HG03039 (cell line): ENCODE data around the gene KBTBD8.

Source experiments
- ATAC-seq: cut with Tn5 transposase; IDR thresholded peaks from one replicate; pipeline ENCODE4 v1.9.1; 2021; ENCODE audit warnings: mild to moderate bottlenecking, moderate library complexity; ENCODE audit not compliant: unreplicated experiment

The KBTBD8 gene

DNA sequence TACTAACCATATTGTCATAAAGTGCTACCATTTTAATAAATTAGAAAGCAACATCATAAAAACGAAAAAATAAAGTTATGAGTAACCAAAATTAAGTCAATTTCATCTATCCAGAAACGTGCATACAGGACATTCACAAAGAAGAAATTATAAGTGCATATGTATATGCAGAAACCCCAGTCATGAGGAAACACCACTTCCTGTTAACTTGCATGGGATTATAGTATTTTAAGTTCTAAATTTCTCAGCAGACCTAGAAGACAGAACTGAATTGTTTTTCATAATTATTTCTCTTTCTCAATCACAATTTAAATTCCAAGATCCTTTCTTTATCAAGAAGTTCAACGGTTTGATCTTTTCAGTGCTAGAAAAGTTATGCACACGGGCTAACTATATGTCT, 1.4 kb upstream of the KBTBD8 start:
- no peak for ATAC-seq

- peak; percentile 93 for ATAC-seq
Observed at GRCh38 chr3:66997560-66998112, 471 bp upstream of the KBTBD8 start.

DNA sequence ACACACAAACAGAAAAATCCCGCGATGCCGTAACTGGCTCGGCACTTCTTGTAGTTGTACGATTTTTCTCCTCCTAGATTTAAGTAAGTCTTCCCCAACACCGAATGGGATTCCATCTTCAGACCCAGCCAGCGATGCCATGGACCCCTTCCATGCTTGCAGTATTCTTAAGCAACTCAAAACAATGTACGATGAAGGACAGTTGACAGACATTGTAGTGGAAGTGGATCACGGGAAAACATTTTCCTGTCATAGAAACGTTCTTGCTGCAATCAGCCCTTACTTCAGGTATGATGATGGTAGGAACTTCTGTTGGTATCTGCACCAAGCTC, 763 bp downstream of the KBTBD8 start:
- no peak for ATAC-seq

- ATAC-seq = peak; percentile 42
Observed at GRCh38 chr3:67000009-67000408, 1.9 kb downstream of the KBTBD8 start.

DNA sequence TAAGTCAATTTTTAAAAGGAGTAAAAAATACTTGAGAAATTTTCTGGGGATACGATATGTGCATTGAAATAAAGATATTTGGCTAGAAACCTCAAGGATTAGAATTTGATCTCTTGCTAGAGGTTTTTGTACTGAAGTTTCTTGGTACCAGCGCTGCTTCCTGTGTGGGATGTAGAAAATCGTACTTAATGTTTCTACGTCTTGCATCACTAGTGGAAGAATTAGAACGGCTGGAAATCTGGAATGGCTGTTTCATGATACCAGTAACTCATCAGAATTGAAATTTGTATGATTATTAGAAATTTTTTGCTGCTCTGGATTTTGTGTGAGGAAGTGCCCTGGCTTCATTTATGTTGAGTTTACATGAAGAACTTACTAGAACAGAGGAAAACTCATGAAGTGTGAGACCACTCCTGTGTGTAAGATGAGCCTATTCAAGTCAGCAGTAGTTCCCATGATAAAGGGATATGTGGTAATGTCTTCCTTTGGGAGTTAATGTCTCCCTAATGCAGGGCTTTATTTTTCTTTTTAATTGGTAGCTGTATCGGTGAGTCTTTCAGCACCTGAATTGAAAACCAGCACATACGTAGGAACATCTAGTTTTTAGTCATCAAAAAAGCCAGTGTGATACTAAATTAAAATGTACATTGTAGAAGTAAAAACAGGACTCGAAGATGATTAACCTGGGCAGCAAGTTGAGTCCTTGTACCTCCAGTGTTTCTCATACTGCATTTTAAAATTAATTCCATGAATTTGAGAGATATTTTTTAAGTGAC, 3.2 kb downstream of the KBTBD8 start:
- no peak for ATAC-seq

DNA sequence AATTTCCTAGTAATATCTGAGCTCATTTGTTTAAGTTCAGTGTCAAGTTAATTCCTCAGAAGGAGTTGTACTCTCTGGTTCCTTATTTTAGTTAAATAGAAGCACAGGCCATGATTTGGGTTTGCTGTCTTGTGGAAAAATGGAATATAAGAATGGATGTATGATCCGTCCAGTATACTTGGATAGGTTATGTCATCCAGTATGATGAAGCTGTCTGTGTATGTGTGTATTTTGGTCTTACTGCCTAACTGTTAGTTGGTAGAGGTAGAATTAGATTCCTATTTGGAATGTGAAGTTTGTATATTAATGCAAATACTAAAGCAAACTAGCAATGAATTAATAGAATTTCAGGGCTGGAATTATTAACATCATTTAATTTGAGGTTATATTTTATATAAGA, 7.9 kb downstream of the KBTBD8 start:
- ATAC-seq = no peak

GRCh38 chr3:67006460-67006859, 8.4 kb downstream of the KBTBD8 start:
- ATAC-seq = no peak

GRCh38 chr3:67008388-67008787, 10.3 kb downstream of the KBTBD8 start:
- ATAC-seq = no peak

GRCh38 chr3:67009716-67010115, 11.6 kb downstream of the KBTBD8 start:
- no peak for ATAC-seq

DNA sequence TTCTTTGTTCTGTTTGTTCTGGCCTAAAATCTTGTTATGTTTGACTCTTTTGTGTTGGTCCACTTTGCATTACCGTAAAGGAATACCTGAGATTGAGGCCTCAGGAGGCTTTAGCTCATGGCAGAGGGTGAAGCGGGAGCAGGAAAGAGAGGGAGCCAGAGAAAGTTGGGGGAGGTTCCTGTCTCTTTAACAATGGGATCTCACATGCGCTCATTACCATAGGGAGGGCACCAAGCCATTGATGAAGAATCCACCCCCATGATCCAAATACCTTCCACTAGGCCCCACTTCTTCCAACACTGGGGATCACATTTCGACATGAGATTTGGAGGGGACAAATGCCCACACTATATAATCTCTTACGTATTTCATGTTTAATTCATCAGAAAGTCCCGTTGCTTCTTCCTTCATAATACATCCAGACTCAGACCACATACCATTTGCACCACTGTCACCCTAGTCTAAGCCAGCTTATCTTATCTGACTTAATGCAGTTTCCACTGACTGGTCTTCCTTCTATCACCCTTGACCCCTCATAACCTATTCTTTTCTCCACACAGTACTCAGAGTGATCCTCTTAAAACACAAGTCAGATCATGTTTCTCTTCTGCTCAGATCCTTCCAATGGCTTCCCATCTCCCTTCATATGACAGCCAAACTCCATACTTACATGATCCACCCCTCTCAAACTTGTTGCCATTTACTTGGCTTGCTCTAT, 13.5 kb downstream of the KBTBD8 start:
- no peak for ATAC-seq

- no peak for ATAC-seq
Observed at GRCh38 chr3:67012564-67012963, 14.5 kb downstream of the KBTBD8 start.

DNA sequence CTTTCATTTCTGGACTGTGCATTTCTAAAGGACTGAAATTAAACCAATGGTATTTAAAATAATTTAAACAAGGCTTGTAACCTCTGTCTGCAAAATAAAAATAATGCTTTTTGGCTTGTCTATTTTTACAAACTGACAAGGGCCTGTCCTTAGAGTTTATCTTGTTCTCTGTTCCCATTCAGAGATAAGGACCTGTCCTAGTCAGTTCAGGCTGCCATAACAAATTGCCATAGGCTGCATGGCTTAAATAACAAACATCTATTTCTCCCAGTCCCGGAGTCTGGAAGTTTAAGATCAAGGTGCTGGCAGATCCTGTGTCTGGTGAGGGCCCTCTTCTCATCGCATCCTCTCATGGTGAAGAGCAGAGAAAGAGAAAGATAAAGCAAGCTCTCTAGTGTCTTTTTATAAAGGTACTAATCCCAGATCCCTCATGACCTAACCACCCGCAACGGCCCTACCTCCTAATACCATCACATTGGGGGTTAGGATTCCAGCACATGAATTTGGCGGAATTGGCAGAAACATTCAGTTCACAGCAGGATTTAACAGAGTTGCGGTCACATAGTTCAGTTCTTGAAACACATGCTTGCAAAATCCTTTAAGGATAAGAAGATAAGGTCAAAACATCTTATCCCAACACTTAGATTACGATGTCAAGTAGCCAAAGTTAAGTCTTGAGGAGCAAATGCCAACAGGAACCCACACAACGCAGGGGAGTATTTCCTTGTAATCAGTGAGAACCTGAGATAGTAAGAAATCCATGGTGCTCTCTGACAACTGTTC, 17.8 kb downstream of the KBTBD8 start:
- ATAC-seq = no peak

- ATAC-seq = peak; percentile 45
Observed at GRCh38 chr3:67016522-67017080, 18.5 kb downstream of the KBTBD8 start.

GRCh38 chr3:67017211-67017610, 19.1 kb downstream of the KBTBD8 start:
- peak; percentile 4 for ATAC-seq

DNA sequence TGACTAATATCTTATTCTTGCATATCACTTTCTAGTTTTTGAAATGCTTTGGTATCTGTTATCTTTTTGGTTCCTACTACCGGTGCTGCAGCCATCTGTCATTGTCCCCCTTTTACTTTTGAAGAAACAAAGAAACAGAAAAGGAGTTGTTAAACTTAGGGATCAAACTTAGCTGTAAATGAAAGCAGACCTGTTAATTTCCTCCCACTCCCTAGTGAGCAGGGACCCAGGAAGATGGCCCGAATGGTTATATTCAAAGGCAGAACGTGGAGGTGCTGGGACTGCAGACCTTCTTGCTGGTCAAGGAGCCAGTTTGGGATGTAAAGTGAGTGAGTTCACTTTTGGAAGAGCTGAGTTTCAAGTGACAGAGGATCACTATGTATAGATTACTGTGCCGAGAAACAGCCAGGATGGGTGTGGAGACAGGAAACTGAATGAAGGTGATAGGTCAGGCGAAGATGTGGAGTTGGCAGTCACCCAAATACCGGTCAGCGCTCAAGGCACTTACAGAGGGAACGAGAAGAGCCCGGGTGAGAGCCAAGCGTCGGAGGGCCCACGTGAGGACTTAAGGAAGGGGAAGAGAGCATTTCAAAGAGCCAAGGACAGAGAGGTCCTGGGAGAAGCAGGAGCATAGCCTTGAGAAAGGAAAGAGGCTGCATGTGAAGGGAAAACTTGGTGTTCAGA, 20.1 kb downstream of the KBTBD8 start:
- no peak for ATAC-seq

DNA sequence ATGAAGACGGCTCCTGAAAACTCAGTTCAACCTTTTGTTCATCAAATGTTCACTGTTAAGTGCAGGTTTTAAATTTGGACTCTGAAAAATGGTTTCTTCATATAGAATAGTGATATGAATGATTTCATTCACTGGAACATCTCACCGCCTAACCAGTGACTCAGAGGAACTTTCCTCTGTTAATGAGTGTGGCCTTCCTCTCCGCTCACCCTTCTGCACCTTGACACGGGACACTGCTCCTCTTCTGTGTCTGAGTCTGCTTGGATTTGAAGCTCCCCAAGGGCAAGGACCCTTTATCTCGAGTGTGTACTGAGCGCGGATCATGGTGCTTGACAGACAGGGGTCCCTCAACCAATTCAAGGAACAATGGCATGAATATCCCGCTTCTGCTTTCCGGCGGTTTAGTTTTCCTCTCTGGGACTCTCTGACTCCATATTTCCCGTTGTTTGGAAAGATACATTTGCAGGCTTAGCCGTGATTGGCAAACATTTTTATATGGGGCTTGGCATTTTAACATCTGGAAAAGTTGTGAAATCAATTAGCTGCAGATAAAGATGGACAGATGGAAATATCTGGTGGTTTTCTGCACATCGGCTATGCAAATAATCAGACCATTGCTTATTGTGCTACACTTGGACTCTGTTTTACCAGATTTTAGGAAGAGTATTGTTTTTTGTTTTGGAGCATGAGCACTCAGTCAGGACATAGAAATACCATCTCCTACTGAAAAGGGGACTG, 20.9 kb downstream of the KBTBD8 start:
- ATAC-seq = peak; percentile 40

GRCh38 chr3:67028001-67028784, 30.1 kb downstream of the KBTBD8 start:
- ATAC-seq = no peak

DNA sequence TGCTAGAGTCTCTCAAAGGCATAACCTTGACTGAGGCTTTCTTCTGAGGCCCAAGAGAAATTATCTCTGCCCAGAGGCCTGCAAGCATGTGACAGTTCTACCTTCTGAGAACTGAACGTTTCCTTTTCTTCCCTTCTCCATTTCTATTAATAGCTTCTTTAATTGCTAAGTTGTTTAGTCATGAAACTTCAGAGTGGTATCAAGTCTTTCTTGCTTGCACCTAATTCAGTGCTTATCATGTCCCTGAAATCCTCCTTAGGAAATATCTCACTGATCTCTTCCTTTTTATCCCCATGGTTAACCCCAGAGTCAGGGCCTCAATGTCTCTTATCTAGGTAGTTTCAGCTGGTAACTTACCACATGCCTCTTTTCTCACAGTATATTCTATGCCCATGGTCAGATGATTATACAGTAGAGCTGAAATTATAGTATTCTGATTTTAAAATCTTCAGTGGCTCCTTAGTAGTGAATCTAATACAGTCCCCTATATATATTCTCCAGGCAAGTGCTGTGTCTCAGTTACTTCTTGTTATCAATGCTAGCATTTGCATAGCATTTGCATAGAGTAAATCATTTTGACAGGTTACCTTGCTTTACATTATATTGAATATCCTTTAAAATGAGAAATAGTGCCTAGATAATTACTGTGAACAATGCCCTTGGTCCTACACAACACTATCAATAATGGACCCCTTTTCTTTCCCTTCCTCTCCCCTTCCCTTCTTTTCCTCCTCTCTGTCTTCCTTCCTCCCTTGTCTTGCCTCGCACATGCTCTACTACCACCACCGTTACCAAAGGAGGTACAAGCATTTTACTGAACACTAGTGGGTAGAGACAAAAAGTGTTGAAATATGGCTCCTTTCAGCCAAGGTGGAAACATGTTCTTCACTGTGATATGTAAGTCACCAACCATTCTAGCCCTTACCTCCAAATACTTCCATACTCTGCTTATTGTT, 33.0 kb downstream of the KBTBD8 start:
- peak; percentile 67 for ATAC-seq
